Measurements from ENCODE around the gene IL1RAPL2.

DNA sequence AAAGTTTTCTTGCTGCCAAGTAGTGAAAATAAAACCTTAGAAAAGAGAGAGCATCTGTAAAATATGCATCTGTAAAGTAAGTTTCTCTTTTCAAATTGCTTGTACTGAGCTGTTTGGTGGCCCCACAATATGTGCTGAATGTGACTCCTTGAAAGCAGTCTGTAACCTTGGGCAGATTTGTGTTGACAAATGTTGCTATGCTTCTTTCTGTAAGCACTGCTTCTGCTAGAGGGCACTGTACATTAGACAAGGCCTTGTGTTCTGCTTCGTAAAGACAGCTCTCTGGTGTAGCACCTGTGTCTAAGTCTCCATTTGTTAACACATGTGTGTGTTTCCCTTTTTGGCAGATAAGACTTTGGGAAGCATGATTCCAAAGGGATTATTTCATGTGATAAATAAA lies 1199.7 kb downstream of the IL1RAPL2 start:
- TF ChIP-seq CTCF (IDR thresholded peaks at IDR 0.05): no peak
- TF ChIP-seq POLR2A (IDR thresholded peaks at IDR 0.05): no peak
